HUES48 (cell line): ENCODE measurements around the gene BABAM2.

Experiments used
- H3K27ac ChIP-seq: one replicate; pipeline ENCODE4 v1.7.0; 2013; ENCODE audit warnings: low read depth, low read length, inconsistent platforms
- H3K27me3 ChIP-seq: 2 replicates; pipeline ENCODE4 v1.6.1; 2013; ENCODE audit warnings: mild to moderate bottlenecking, low read length; ENCODE audit not compliant: control insufficient read depth, insufficient read depth
- H3K36me3 ChIP-seq: 2 replicates; pipeline ENCODE4 v1.6.1; 2013; ENCODE audit warnings: low read length; ENCODE audit not compliant: control insufficient read depth, insufficient read depth
- H3K4me1 ChIP-seq: 2 replicates; pipeline ENCODE4 v1.6.1; 2013; ENCODE audit warnings: mild to moderate bottlenecking, low read length; ENCODE audit not compliant: control insufficient read depth, insufficient read depth
- H3K4me3 ChIP-seq: 2 replicates; pipeline ENCODE4 v1.5.1; 2013; ENCODE audit warnings: mild to moderate bottlenecking, low read depth, low read length
- H3K9ac ChIP-seq: 2 replicates; pipeline ENCODE4 v1.6.1; 2013; ENCODE audit warnings: mild to moderate bottlenecking, low read depth, low read length, moderate library complexity
- H3K9me3 ChIP-seq: 2 replicates; pipeline ENCODE4 v1.6.1; 2013; ENCODE audit warnings: low read length; ENCODE audit not compliant: control insufficient read depth, insufficient read depth

Gene BABAM2

DNA sequence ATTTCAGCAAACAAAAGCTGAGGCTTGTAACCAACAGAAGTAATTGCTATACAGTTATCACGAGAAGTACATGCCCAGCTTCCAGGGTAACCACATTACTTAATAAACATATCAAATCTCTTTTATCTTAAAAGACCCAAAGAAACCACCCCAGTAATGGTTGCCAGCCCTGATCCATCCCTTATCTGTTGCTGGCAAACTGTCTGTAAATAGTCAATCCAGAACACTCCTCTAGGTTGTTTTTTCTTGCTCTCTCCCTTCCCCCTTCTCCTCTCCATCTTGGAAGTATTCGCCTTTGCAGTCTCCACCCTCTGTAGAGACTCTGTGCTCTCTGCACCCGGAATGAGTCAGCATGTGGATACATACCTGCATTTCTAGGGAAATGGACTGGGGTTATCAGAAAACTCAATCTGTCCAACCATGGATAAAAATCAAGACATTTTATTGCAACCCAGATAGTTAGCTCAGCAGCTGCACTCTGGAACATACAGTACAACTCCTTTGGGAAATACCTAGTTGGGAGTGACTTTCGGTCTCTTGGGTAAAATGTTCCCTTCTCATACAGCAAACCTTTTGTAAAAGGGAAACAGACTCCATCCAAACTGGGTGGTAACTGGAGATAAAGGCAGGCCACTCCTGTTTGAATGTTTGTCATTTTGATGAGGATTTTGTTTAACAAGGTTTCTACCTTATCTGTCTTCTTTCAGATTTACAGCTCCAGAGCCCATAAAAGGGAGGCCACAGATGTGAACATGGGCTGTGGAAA lies 378.7 kb downstream of the BABAM2 start:
- H3K4me3 ChIP-seq, result no peak overlapping the region
- H3K9me3 ChIP-seq, result no peaks in the 10 kb centered on the region
- no peaks in the 10 kb centered on the region for H3K36me3 ChIP-seq
- no peaks in the 10 kb centered on the region for H3K27me3 ChIP-seq
- peak overlapping the region; percentile 63 for H3K27ac ChIP-seq
- H3K4me1 ChIP-seq, result peaks cover 14% of the 10 kb centered on the region
- no peak overlapping the region for H3K9ac ChIP-seq

DNA sequence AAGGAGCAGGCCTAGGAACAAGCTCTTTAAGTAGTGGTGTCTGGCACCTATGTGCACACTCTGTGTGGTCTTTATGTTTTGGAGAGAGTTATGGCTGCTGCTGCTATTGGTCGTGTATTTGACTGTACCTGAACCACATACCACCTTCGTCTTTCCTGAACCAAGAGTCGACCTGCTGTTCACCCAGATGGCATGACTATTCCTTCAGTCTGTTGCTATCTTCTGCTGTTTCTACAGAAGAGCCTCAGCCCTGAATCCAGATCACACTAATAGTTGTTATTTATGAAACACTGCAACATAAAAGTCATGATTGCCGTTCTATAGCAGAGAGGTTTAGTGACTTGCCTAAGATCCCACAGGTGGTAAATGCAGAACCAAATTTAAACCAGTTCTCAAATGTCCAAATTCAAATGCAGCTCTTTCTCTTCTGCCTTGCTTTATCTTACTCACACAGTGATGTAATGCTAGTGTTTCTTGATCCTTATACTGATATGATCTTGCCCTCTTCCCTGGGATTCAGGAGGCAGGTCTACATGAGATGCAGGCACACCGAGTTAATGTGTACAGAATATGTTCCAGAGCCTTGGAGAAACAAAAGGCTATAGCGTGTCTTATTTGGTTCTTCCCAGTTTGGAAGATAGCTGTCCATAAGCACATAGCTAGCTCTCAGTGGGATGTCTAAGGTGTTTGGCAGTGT lies 380.1 kb downstream of the BABAM2 start:
- Histone ChIP-seq H3K4me3 (no peak overlapping the region), H3K4me1 (peaks cover 25% of the 10 kb centered on the region), H3K27ac (no peak overlapping the region), H3K27me3 (no peaks in the 10 kb centered on the region), H3K9me3 (no peaks in the 10 kb centered on the region), H3K36me3 (no peaks in the 10 kb centered on the region), H3K9ac (no peak overlapping the region)

DNA sequence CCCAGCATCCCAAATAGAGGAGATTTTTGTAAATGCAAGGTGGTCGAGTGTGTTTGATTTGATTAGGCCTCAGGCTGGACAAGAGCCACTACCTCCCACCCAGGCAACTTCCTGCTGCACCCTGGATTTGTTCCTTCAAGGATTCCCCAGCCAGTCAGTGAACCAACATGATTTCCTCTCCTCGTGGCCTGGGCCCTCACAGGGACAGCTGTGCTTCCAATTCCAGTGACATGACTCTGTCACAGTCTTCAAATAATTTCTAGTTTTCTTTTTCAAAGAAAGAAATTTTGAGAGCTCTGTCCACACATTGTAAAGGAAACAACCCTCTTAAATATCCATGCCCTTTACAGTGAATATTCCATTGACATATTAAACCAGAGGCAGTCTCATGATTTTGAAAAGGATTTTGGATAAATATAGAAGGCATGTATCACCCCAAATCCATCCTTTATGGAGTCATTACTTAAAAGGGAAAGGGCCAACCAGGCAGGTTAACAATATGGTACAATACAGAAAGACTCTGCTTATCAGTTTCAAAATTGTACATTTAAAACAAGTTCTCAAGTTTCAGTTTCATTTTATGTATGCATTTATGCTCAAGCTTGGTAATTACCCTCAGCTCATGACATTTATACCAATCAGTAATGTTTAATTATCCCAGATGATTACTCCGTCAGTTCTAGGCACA lies 380.8 kb downstream of the BABAM2 start:
- H3K4me1 ChIP-seq, result peaks cover 31% of the 10 kb centered on the region
- H3K27ac ChIP-seq, result no peak overlapping the region
- H3K9me3 ChIP-seq, result no peaks in the 10 kb centered on the region
- H3K36me3 ChIP-seq, result no peaks in the 10 kb centered on the region
- H3K27me3 ChIP-seq, result no peaks in the 10 kb centered on the region
- no peak overlapping the region for H3K9ac ChIP-seq
- no peak overlapping the region for H3K4me3 ChIP-seq

DNA sequence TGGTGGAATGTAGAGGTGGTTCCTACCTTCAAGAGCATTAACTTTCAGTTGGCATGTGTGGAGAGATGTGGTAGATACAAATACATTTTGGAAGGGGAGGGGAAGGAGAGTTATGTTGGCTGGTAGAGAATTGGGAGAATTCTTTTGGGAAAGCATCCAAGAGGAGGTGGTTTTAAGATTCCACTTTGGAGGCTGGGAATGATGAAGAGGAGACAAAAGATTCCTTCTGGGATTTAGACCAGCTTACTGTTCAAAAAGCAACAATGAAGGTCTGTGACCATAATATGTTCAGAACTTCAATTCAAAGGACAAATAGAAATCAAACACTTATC lies 381.4 kb downstream of the BABAM2 start:
- no peak overlapping the region for H3K27ac ChIP-seq

DNA sequence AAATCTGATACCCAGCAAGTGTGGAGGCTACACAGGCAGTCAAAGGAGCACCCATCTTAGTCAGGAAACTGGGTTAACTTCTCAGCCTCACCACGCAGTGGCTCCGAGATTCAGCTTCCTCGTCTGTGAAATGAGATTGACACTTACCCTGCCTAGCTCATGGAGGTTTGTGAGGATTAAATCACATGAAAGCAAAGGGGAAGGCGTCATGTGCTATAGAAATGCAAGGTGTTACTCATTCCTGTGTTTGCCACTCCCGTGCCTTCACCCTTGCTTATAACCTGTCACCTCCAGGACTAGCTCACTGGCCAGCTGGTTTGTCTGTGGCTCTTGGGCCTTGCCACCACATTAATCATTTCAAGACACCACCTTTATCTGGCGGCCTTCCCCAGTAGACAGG lies 383.2 kb downstream of the BABAM2 start:
- Histone ChIP-seq H3K4me1 (peaks cover 29% of the 10 kb centered on the region), H3K27ac (no peak overlapping the region), H3K9me3 (no peaks in the 10 kb centered on the region), H3K9ac (no peak overlapping the region), H3K36me3 (no peaks in the 10 kb centered on the region), H3K27me3 (no peaks in the 10 kb centered on the region), H3K4me3 (no peak overlapping the region)

More for the DNA sequence above, 381.4 kb downstream of the BABAM2 start:
- H3K27me3 ChIP-seq, result no peaks in the 10 kb centered on the region
- no peak overlapping the region for H3K4me3 ChIP-seq
- H3K9ac ChIP-seq, result no peak overlapping the region
- H3K9me3 ChIP-seq, result no peaks in the 10 kb centered on the region
- peaks cover 32% of the 10 kb centered on the region for H3K4me1 ChIP-seq
- no peaks in the 10 kb centered on the region for H3K36me3 ChIP-seq

DNA sequence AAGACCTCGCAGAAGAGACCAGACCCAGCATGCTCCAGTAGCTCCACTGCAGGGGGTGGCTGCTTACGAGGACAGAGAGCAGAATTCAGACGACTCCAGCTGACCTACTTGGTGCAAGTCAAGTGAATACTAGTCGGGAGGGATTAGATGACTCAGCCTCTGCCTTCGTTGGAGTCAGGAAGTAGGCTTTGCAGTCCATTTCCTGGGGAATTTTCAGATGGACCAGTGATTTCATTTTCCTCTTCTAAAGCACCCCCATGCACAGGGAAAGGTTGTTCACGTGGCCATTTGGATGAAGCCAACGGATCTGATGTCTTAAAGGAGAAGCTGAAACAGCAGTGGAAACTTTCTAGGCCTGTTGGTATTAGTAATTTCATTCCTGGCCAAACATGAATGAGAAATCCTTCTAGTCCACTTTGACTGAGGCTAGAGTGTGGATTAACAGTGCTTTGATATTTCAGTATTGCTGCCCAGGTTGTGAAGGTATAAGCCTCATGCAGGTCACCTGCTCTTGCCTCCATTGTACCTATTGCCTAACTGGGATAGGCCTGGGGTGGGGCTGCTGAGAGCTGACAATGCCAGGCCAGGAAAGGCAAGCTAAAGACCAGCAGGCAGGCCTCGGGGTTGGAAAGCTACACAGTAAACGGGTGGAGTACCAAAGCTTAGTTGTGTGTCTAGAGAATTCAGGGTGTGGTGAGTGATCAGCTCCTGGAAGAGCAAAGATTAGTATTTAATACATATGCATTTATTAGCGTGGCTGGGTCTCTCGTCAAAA lies 384.6 kb downstream of the BABAM2 start:
- Histone ChIP-seq H3K27me3 (no peaks in the 10 kb centered on the region), H3K9me3 (no peaks in the 10 kb centered on the region), H3K36me3 (no peaks in the 10 kb centered on the region), H3K9ac (no peak overlapping the region), H3K4me3 (no peak overlapping the region), H3K4me1 (peaks cover 18% of the 10 kb centered on the region), H3K27ac (peak overlapping the region; percentile 63)

DNA sequence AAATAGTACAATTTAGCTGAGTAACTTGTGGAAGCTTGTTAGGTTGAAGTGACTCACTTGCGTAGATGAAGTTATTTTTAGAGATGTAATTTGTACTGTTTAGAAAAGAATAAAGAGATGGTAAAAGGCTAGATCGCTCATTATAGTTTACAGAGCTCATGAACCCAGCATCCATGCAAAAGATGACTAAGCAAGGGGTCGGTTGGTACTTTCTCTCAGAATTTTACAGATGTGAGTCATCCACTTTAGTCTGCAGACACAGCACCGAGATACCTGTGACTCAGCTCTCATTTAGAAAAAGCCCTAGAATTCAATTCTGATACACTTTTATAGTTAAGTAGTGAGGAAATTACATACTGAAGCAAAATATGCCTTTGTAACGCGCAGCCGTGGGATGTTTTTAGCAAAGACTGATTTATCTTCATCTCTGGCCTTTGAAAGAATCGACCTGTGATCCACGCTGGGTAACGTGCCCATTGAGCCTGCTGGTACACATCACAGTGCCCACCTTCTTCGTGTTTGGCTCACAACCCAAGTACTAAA lies 385.6 kb downstream of the BABAM2 start:
- no peak overlapping the region for H3K9ac ChIP-seq
- no peak overlapping the region for H3K4me3 ChIP-seq
- H3K36me3 ChIP-seq, result no peaks in the 10 kb centered on the region
- no peaks in the 10 kb centered on the region for H3K27me3 ChIP-seq
- H3K9me3 ChIP-seq, result no peaks in the 10 kb centered on the region
- peak overlapping the region; percentile 76 for H3K27ac ChIP-seq
- H3K4me1 ChIP-seq, result peaks cover 18% of the 10 kb centered on the region

DNA sequence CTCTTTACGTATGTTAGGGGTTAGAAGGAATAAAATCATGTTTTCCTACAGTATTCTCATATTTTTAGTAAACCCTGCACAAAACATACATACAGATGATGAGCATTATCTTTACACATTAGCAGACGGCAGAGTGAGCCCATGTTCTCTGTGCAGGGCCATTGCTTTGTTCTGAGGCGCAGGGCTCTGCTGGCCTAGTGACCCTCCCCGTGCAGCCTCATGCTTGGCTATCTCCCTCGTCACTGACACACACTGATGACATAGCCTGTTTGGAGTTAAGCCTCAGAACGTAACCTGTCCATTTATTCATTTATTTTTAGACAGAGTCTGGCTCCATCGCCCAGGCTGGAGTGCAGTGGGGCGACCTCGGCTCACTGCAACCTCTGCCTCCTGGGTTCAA lies 386.3 kb downstream of the BABAM2 start:
- Histone ChIP-seq H3K36me3 (no peaks in the 10 kb centered on the region), H3K27me3 (no peaks in the 10 kb centered on the region), H3K4me3 (no peak overlapping the region), H3K9me3 (no peaks in the 10 kb centered on the region), H3K9ac (no peak overlapping the region), H3K4me1 (peaks cover 18% of the 10 kb centered on the region), H3K27ac (peak overlapping the region; percentile 76)

DNA sequence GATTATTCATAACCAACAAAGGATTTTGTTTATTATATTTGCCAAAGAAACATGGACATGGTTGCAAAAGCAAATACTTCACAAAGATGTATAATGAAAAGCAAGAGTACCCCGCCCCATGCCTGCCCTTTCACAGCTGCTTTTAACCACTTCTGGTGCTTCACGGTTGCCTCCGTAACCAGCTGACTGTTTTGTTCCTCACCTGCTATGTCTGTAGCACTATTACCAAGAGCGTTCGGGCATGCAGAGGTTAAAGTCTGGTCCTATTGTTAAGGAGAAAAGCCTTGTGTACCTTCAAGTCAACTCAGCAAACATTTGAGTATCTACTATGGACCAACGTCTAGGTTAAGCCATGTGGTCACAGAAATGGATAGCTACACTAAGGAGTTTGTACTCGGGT lies 386.9 kb downstream of the BABAM2 start:
- Histone ChIP-seq H3K4me1 (peaks cover 18% of the 10 kb centered on the region), H3K9me3 (no peaks in the 10 kb centered on the region), H3K27me3 (no peaks in the 10 kb centered on the region), H3K4me3 (no peak overlapping the region), H3K27ac (no peak overlapping the region), H3K9ac (no peak overlapping the region), H3K36me3 (no peaks in the 10 kb centered on the region)

DNA sequence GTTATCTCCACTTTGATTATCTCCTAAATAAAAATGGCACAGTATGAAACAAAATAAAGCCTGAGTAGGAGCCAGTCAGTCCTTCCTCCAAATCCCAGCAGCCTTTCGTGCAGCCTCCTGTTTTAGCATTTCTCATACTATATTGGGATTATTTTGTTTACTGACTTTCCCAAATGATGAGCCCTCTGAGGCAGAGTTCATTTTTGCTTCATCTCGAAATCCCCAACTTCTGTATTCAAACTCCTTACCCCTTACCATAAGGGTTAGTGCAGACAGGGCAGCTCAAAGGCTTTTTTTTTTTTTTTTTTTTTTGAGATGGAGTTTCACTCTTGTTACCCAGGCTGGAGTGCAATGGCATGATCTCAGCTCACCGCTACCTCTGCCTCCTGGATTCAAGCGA lies 388.8 kb downstream of the BABAM2 start:
- Histone ChIP-seq H3K9me3 (no peaks in the 10 kb centered on the region), H3K4me3 (no peak overlapping the region), H3K9ac (no peak overlapping the region), H3K27me3 (no peaks in the 10 kb centered on the region), H3K4me1 (peaks cover 16% of the 10 kb centered on the region), H3K27ac (no peak overlapping the region), H3K36me3 (no peaks in the 10 kb centered on the region)
